ENCODE data around the gene MDGA2. TPM values are rescaled to one million over a fixed set of nuclear protein-coding genes. Genes with fewer than 3 reads are reported as not detected.
"Not testable (repeated sequence)": the region's sequence is repeated elsewhere in the genome, so short reads cannot be mapped to it uniquely, and the experiment has no call there.

MDGA2 gene
- total RNA-seq, 1 experiment from 2014 or later: not detected

DNA sequence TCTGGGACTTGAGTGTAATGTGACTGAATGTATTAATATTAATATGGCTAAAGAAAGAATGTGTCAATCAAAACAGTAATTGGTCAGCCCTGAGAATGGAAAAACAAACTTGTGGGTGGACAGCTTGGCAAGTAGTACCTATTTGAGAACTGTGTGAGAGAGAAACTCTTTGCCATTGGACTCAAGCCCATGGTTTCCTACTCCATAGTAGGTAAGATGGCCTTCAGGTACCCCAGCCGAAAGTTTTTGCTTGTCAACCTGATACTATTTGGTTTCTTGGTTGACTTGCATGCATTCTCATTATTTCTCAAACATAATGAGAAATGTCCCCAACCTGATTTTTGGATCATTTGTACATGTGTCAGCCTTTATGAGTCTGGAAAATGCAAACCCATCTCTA, 391.1 kb downstream of the MDGA2 start:
- intact Hi-C loops (cut with micrococcal nuclease; ENCODE audit: unreplicated experiment): no loop called here
- no peaks in the 10 kb centered on the region for H3K36me3 Mint-ChIP-seq (ENCODE audit: insufficient read depth, unreplicated experiment)
- H3K4me3 ChIP-seq (ENCODE audit: low read depth, low read length): no peak overlapping the region
- ChIA-PET CTCF (no interaction called here), POLR2A (no interaction called here)
- H3K9me3 ChIP-seq: no peaks in the 10 kb centered on the region; the same call in 1 of the 2 replicates
- no peak for DNase-seq
- no TSS peak for BruUV-seq (replicated peaks)
- no peak overlapping the region for H3K27ac Mint-ChIP-seq (ENCODE audit: unreplicated experiment)
- no peak overlapping the region for H3K4me3 Mint-ChIP-seq (ENCODE audit: unreplicated experiment)
- no peaks in the 10 kb centered on the region for H3K4me1 Mint-ChIP-seq (ENCODE audit: low read depth, unreplicated experiment)
- H3K4me1 ChIP-seq: no peaks in the 10 kb centered on the region
- H3K27me3 ChIP-seq (replicated peaks; ENCODE audit: control insufficient read depth, insufficient read depth, low read length): no peaks in the 10 kb centered on the region
- no peaks in the 10 kb centered on the region for H3K27me3 Mint-ChIP-seq (ENCODE audit: insufficient read depth, unreplicated experiment)
- H3K36me3 ChIP-seq (ENCODE audit: control insufficient read depth, insufficient read depth, low read length): no peaks in the 10 kb centered on the region
- TF ChIP-seq, protein P1, sequence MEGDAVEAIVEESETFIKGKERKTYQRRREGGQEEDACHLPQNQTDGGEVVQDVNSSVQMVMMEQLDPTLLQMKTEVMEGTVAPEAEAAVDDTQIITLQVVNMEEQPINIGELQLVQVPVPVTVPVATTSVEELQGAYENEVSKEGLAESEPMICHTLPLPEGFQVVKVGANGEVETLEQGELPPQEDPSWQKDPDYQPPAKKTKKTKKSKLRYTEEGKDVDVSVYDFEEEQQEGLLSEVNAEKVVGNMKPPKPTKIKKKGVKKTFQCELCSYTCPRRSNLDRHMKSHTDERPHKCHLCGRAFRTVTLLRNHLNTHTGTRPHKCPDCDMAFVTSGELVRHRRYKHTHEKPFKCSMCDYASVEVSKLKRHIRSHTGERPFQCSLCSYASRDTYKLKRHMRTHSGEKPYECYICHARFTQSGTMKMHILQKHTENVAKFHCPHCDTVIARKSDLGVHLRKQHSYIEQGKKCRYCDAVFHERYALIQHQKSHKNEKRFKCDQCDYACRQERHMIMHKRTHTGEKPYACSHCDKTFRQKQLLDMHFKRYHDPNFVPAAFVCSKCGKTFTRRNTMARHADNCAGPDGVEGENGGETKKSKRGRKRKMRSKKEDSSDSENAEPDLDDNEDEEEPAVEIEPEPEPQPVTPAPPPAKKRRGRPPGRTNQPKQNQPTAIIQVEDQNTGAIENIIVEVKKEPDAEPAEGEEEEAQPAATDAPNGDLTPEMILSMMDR (IDR thresholded peaks at IDR 0.05; ENCODE audit: insufficient read depth in 1 of 2, low read depth in 1 of 2, low read length in 1 of 2, severe bottlenecking in 1 of 2, unreplicated experiment in 1 of 2): no peak
- no peaks in the 10 kb centered on the region for H3K9me3 Mint-ChIP-seq (ENCODE audit: unreplicated experiment)

DNA sequence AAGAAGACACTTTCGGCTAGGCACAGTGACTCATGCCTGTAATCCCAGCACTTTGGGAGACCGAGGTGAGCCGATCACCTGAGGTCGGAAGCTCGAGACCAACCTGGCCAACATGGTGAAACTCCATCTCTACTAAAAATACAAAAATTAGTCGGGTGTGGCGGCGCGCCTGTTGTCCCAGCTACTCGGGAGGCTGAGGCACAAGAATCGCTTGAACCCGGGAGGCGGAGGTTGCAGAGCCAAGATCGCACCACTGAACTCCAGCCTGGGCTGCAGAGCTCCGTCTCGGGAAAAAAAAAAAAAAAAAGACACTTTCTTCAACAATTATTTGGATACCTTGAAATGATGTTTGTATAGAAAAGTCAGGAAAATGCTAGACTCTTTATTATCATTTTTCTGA, 393.6 kb downstream of the MDGA2 start:
- POLR2A ChIA-PET; BruUV-seq (replicated peaks); H3K4me3 ChIP-seq (ENCODE audit: low read depth, low read length): not testable (repeated sequence)

DNA sequence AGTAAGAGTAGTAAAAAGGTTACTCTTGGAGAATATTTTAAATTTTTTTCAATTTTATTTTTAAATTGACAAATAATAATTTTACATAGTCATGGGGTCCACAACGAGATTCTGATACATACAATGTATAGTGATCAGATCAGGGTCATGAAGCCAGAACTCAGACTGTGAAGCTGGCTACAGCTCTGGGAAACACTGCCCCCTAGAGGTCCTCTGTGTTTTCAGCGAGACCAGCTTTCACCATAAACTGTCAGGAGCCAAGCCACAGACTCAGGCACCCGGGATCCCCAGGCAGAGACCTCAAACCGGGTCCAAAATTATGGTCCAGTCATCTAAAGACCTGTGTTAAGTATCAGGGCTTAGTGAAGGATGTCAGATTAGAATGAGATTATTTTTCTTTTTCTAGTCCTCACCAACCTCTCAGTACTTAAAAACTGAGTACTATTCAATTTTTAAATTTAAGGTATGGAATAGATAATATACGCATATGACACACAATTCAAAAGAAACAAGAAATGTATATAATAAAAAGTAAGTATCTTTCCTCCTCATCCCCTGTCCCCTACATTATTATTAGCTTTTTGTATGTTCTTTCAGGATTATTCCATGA, 397.1 kb downstream of the MDGA2 start:
- Histone ChIP-seq H3K36me3 (ENCODE audit: control insufficient read depth, insufficient read depth, low read length) (no peaks in the 10 kb centered on the region), H3K4me3 (ENCODE audit: low read depth, low read length) (no peak overlapping the region), H3K4me1 (no peaks in the 10 kb centered on the region), H3K27me3 (replicated peaks; ENCODE audit: control insufficient read depth, insufficient read depth, low read length) (no peaks in the 10 kb centered on the region), H3K9me3 (no peaks in the 10 kb centered on the region)
- Mint-ChIP-seq H3K4me3 (ENCODE audit: unreplicated experiment) (no peak overlapping the region), H3K36me3 (ENCODE audit: insufficient read depth, unreplicated experiment) (no peaks in the 10 kb centered on the region), H3K4me1 (ENCODE audit: low read depth, unreplicated experiment) (no peaks in the 10 kb centered on the region), H3K27me3 (ENCODE audit: insufficient read depth, unreplicated experiment) (peaks cover 3% of the 10 kb centered on the region), H3K27ac (ENCODE audit: unreplicated experiment) (no peak overlapping the region), H3K9me3 (ENCODE audit: unreplicated experiment) (no peaks in the 10 kb centered on the region)
- BruUV-seq (replicated peaks): no TSS peak
- TF ChIP-seq, protein P1 (IDR thresholded peaks at IDR 0.05; ENCODE audit: insufficient read depth in 1 of 2, low read depth in 1 of 2, low read length in 1 of 2, severe bottlenecking in 1 of 2, unreplicated experiment in 1 of 2): peak; percentile 70 to 82
- ChIA-PET CTCF (interaction anchor here (0.6 kb wide), 1 partner anchor 15 kb away, joined by 3 read pairs; no protein-coding TSS in a partner anchor), POLR2A (no interaction called here)
- intact Hi-C loops (cut with micrococcal nuclease; ENCODE audit: unreplicated experiment): loop anchor here (1.0 to 5.0 kb wide), 2 partner anchors 233 to 696 kb away; no protein-coding TSS in a partner anchor
- DNase-seq: peak; percentile 47 to 70

More for the DNA sequence above, 393.6 kb downstream of the MDGA2 start:
- H3K4me1 ChIP-seq; H3K4me3 Mint-ChIP-seq (ENCODE audit: unreplicated experiment); intact Hi-C loops (cut with micrococcal nuclease; ENCODE audit: unreplicated experiment); DNase-seq; H3K27me3 ChIP-seq (replicated peaks; ENCODE audit: control insufficient read depth, insufficient read depth, low read length); H3K9me3 ChIP-seq; H3K9me3 Mint-ChIP-seq (ENCODE audit: unreplicated experiment); H3K27ac Mint-ChIP-seq (ENCODE audit: unreplicated experiment); H3K4me1 Mint-ChIP-seq (ENCODE audit: low read depth, unreplicated experiment); H3K27me3 Mint-ChIP-seq (ENCODE audit: insufficient read depth, unreplicated experiment); H3K36me3 Mint-ChIP-seq (ENCODE audit: insufficient read depth, unreplicated experiment); H3K36me3 ChIP-seq (ENCODE audit: control insufficient read depth, insufficient read depth, low read length): not testable (repeated sequence)
- CTCF ChIA-PET: interaction anchor here (0.7 kb wide), 1 partner anchor 12 kb away, joined by 6 read pairs; no protein-coding TSS in a partner anchor

Measured in Caco-2 (cell line).